ENCODE results near the gene SIPA1L3.

DNA sequence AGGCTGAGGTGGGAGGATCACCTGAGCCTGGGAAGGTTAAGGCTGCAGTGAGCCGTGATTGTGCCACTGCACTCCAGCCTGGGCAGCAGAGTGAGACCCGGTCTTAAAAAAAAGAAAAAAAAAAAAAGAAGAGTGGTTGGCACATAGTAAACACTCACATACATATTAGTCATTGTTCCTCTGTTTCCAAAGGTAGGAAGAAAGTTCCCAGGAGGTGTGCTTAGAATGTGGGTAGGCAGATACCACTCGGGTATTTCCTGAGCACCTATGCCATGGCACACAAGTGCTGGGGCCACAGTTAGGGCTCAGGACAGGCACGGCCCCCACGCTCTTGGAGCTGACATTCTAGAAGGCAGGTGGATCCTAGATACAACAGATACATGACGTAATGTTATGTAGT, 41.4 kb downstream of the SIPA1L3 start:
- TF ChIP-seq POLR2AphosphoS5 (IDR thresholded peaks at IDR 0.05; ENCODE audit: low read depth, low read length): no peak
- TF ChIP-seq, protein P1, sequence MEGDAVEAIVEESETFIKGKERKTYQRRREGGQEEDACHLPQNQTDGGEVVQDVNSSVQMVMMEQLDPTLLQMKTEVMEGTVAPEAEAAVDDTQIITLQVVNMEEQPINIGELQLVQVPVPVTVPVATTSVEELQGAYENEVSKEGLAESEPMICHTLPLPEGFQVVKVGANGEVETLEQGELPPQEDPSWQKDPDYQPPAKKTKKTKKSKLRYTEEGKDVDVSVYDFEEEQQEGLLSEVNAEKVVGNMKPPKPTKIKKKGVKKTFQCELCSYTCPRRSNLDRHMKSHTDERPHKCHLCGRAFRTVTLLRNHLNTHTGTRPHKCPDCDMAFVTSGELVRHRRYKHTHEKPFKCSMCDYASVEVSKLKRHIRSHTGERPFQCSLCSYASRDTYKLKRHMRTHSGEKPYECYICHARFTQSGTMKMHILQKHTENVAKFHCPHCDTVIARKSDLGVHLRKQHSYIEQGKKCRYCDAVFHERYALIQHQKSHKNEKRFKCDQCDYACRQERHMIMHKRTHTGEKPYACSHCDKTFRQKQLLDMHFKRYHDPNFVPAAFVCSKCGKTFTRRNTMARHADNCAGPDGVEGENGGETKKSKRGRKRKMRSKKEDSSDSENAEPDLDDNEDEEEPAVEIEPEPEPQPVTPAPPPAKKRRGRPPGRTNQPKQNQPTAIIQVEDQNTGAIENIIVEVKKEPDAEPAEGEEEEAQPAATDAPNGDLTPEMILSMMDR (IDR thresholded peaks at IDR 0.05): no peak
- TF ChIP-seq, protein P2, sequence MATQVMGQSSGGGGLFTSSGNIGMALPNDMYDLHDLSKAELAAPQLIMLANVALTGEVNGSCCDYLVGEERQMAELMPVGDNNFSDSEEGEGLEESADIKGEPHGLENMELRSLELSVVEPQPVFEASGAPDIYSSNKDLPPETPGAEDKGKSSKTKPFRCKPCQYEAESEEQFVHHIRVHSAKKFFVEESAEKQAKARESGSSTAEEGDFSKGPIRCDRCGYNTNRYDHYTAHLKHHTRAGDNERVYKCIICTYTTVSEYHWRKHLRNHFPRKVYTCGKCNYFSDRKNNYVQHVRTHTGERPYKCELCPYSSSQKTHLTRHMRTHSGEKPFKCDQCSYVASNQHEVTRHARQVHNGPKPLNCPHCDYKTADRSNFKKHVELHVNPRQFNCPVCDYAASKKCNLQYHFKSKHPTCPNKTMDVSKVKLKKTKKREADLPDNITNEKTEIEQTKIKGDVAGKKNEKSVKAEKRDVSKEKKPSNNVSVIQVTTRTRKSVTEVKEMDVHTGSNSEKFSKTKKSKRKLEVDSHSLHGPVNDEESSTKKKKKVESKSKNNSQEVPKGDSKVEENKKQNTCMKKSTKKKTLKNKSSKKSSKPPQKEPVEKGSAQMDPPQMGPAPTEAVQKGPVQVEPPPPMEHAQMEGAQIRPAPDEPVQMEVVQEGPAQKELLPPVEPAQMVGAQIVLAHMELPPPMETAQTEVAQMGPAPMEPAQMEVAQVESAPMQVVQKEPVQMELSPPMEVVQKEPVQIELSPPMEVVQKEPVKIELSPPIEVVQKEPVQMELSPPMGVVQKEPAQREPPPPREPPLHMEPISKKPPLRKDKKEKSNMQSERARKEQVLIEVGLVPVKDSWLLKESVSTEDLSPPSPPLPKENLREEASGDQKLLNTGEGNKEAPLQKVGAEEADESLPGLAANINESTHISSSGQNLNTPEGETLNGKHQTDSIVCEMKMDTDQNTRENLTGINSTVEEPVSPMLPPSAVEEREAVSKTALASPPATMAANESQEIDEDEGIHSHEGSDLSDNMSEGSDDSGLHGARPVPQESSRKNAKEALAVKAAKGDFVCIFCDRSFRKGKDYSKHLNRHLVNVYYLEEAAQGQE (IDR thresholded peaks at IDR 0.05; ENCODE audit: insufficient read depth in 1 of 2, low read depth in 2 of 2, low read length in 1 of 2): no peak

Data from Panc1 (cell line).